Measurements from ENCODE around the gene NXPH2.

NXPH2 gene

DNA sequence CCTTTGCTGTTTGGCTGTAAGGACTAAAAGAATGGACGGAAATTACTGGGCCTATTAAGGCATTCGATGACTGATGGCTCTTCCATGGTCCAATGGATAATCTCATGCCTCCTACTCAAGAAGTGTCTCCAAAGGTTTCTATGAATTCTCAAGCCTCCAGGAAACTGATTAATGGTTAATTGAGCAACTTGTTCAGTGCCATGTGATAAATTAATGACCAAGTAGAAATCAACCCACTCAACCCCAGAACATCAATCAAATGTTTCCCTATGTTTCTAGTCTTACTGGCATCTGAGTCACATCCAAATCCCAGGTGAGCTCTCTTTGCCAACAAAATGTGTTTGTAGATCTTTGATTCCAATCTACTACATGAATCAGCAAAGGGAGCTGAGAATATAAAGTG lies 103.6 kb downstream of the NXPH2 start:
- Histone ChIP-seq H3K4me3 (ENCODE audit: insufficient read depth, low read length, poor library complexity, severe bottlenecking) (no peak overlapping the region), H3F3A (ENCODE audit: insufficient read depth) (no peaks in the 10 kb centered on the region), H3K79me2 (ENCODE audit: insufficient read depth, low read length) (no peaks in the 10 kb centered on the region), H3K9ac (ENCODE audit: low read length) (no peak overlapping the region), H3K36me3 (ENCODE audit: low read length) (no peaks in the 10 kb centered on the region), H3K9me3 (ENCODE audit: insufficient read depth, low read length) (no peaks in the 10 kb centered on the region), H3K27me3 (ENCODE audit: low read length) (no peaks in the 10 kb centered on the region), H3K9me2 (replicated peaks; ENCODE audit: insufficient read depth, low read length) (no peaks in the 10 kb centered on the region), H3K4me2 (ENCODE audit: low read depth, low read length, poor library complexity, severe bottlenecking) (no peak overlapping the region), H3K27ac (ENCODE audit: low read depth, low read length) (no peak overlapping the region), H4K20me1 (ENCODE audit: low read depth, low read length) (no peaks in the 10 kb centered on the region), H2AFZ (ENCODE audit: low read depth, low read length, severe bottlenecking) (no peak overlapping the region)
- TF ChIP-seq, protein P1, sequence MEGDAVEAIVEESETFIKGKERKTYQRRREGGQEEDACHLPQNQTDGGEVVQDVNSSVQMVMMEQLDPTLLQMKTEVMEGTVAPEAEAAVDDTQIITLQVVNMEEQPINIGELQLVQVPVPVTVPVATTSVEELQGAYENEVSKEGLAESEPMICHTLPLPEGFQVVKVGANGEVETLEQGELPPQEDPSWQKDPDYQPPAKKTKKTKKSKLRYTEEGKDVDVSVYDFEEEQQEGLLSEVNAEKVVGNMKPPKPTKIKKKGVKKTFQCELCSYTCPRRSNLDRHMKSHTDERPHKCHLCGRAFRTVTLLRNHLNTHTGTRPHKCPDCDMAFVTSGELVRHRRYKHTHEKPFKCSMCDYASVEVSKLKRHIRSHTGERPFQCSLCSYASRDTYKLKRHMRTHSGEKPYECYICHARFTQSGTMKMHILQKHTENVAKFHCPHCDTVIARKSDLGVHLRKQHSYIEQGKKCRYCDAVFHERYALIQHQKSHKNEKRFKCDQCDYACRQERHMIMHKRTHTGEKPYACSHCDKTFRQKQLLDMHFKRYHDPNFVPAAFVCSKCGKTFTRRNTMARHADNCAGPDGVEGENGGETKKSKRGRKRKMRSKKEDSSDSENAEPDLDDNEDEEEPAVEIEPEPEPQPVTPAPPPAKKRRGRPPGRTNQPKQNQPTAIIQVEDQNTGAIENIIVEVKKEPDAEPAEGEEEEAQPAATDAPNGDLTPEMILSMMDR (IDR thresholded peaks at IDR 0.05; ENCODE audit: insufficient read depth, low read length, poor library complexity, severe bottlenecking): no peak
- TF ChIP-seq EZH2phosphoT487 (conservative IDR thresholded peaks at IDR 0.05; ENCODE audit: low read length): no peak

DNA sequence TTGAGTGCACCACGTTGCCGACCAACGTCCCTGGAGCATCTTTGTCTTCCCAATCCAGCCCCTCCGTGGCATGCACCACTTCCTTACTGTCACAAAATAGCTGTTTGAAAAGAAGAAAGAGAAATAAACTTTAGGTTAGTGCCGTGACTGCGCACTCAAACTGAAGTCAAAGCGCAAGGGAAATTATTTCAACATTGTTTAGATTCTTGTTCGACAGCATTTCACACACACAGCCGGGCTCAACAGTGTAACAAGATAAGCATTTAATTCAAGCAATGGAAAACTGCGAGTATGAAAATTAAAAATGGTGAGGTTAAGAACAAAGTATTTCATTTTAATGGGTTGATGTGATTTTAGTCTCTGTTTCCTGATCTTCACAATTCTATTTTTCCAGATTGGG lies 108.6 kb downstream of the NXPH2 start:
- Histone ChIP-seq H3K4me3 (ENCODE audit: insufficient read depth, low read length, poor library complexity, severe bottlenecking) (no peak overlapping the region), H3K9me3 (ENCODE audit: insufficient read depth, low read length) (no peaks in the 10 kb centered on the region), H3K36me3 (ENCODE audit: low read length) (no peaks in the 10 kb centered on the region), H3F3A (ENCODE audit: insufficient read depth) (no peaks in the 10 kb centered on the region), H3K79me2 (ENCODE audit: insufficient read depth, low read length) (no peaks in the 10 kb centered on the region), H3K27me3 (ENCODE audit: low read length) (no peaks in the 10 kb centered on the region), H3K4me2 (ENCODE audit: low read depth, low read length, poor library complexity, severe bottlenecking) (no peak overlapping the region), H3K27ac (ENCODE audit: low read depth, low read length) (no peak overlapping the region), H4K20me1 (ENCODE audit: low read depth, low read length) (no peaks in the 10 kb centered on the region), H2AFZ (ENCODE audit: low read depth, low read length, severe bottlenecking) (no peak overlapping the region), H3K9ac (ENCODE audit: low read length) (no peak overlapping the region), H3K9me2 (replicated peaks; ENCODE audit: insufficient read depth, low read length) (no peaks in the 10 kb centered on the region)
- TF ChIP-seq, protein P1 (IDR thresholded peaks at IDR 0.05; ENCODE audit: insufficient read depth, low read length, poor library complexity, severe bottlenecking): no peak
- TF ChIP-seq EZH2phosphoT487 (conservative IDR thresholded peaks at IDR 0.05; ENCODE audit: low read length): no peak

DNA sequence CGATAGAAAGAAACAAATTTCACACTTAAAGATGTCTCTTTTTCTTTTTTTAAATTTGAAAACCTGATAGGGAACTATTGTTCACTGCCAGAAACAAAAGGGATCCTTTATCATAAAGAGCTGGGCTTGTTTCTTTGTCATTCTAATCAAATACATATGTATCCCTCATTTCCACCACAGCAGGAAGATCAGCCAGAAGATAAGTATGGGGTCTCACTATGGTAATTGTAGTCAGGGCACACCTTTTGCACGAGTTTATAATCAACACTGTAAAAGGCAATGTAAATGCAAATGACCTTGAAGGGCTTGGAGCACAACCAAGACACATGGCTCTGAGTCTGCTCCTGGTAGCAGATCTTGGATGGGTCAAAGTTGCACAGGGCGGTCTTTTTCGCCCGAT lies 109.5 kb downstream of the NXPH2 start:
- TF ChIP-seq, protein P1 (IDR thresholded peaks at IDR 0.05; ENCODE audit: insufficient read depth, low read length, poor library complexity, severe bottlenecking): no peak
- TF ChIP-seq EZH2phosphoT487 (conservative IDR thresholded peaks at IDR 0.05; ENCODE audit: low read length): no peak
- Histone ChIP-seq H3K9ac (ENCODE audit: low read length) (no peak overlapping the region), H3K27ac (ENCODE audit: low read depth, low read length) (no peak overlapping the region), H3K9me2 (replicated peaks; ENCODE audit: insufficient read depth, low read length) (no peaks in the 10 kb centered on the region), H3K27me3 (ENCODE audit: low read length) (no peaks in the 10 kb centered on the region), H3K9me3 (ENCODE audit: insufficient read depth, low read length) (no peaks in the 10 kb centered on the region), H3K79me2 (ENCODE audit: insufficient read depth, low read length) (no peaks in the 10 kb centered on the region), H4K20me1 (ENCODE audit: low read depth, low read length) (no peaks in the 10 kb centered on the region), H3K4me3 (ENCODE audit: insufficient read depth, low read length, poor library complexity, severe bottlenecking) (no peak overlapping the region), H3K36me3 (ENCODE audit: low read length) (no peaks in the 10 kb centered on the region), H3F3A (ENCODE audit: insufficient read depth) (no peaks in the 10 kb centered on the region), H3K4me2 (ENCODE audit: low read depth, low read length, poor library complexity, severe bottlenecking) (no peak overlapping the region), H2AFZ (ENCODE audit: low read depth, low read length, severe bottlenecking) (no peak overlapping the region)
